Activated CD4-positive, alpha-beta T cell treated with anti-CD3 and anti-CD28 coated beads for 24 hours (primary cell): Measurements from ENCODE around the gene MBTPS1.

ENCODE experiments used
- DNase-seq, 2 donors: peaks; one replicate each; pipeline ENCODE4 v3.0.0-alpha.2; 2020; ENCODE audit warnings: low read depth in 2 of 2

MBTPS1 gene

DNA sequence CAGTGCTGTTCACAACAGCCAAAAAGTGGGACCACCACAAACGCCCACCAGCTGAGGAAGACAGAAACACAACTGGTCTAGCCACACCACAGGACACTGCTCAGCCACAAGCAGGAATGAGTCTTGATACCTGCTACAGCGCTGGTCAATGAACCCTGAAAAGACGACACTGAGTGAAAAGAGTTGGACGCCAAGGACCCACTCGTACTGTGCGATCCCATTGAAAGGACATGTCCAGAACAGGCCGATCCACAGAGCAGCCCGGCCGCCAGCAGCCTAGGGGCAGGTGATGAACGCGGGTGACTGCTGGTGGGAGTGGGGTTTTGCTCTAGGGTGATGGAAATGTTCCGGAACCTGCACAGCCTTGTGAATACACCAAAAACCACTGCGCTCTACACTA lies 63.5 kb downstream of the MBTPS1 start:
- DNase-seq, result no peak

DNA sequence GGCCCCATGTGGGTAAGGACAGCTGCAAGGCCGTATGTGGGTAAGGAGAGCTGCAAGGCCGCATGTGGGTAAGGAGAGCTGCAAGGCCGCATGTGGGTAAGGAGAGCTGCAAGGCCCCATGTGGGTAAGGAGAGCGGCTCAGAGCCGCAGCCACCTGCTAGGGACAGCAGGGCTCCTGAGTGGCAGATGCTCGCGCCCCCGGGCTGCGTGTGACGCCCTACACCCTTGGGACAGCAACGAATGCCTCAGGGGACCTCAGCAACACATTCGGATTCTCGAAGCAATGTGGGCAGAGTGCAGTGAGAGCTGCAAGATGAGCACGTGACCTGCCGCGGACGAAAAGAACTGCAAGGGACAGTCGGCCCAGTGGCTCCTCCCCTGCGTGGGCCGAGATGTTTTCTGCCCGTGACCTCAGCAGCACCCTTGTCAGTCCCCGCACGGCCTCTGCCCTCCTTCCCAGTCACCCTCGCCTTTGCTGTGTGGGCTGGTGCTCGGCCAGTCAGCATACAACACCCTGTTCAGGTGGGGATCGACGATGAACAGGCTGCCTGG lies 64.6 kb downstream of the MBTPS1 start:
- no peak for DNase-seq

DNA sequence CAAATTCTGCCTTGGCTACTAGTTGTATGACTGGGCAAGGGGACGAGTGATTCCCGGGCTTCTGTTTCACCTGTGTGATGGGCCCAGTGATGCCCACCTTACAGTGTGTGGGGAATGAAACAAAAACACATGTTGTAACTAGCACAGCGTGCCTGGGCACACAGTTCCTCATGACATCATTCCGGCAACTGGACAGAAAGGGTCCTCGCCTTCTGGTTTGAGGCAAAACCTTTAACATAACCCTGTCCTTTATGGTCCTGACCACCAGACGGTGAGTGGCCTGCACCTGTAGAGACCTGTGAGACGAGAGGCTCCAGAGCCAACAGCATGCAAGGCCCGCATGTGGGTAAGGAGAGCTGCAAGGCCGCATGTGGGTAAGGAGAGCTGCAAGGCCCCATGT lies 66.4 kb downstream of the MBTPS1 start:
- DNase-seq, result no peak

DNA sequence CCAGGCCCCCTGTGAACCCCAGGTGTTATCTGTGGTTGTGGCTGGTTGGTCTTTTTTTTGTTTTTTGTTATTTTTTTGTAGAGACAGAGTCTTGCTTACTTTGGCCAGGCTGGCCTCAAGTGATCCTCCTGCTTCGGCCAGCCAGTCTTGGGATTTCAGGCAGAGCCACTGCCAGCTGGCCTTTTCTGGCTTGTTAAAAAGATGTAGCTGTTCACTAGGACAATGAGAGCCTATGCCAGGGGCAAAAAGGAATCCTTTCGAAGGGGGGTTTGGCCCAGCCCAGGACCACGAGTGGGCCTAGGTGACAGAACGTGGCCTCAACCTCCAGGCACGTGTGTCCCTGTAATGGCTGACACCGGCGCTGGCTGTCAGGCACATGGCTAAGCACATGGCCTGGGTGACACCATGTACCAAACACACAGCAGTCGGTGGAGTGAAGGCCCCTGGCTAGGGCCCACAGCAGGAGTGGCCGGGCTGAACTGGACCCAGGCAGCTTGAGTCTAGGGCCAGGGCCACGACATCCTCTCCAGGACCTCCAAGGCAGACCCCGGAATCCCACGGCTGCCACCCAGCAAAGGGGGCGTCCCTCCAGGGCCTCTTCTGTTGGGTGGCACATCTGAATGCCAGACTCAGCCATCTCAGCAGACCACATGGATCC lies 67.2 kb downstream of the MBTPS1 start:
- DNase-seq, result no peak

DNA sequence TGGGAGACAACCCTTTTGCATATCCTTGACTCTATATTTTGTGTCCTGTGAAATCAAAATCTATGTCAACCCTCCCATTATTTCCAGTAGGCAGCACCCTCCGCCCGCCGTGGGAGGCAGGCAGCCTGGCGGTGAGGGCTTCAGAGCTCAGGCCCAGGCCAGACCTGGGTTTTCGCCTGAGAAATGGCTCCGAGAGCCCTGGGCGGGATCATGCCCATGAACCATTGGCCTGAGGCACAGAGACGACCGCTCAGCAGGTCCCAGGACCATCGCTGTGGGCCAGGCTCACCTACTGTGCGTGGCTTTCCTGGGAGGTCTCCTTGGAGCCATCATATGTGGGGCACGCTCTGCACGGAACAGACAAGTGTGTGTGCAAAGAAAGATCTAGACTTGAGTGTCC lies 67.9 kb downstream of the MBTPS1 start:
- DNase-seq, result no peak

DNA sequence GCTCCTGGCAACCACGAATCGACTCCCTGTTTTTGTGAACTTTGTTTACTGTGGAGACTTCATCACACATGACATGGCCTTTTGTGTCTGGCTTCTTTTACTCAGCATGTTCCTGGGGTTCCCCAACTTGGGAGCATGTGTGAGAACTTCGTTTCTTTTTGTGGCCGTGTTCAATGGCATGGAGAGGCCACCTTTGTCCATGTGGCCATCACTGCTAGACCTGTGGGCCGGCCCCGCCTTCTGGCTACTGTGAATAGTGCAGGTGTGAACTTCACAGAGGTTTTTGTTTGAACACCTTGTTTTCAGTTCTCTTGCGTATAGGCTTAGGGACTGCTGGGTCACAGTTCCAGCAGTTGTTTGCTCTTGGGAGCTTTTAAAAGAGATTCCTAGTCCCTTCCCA lies 68.5 kb downstream of the MBTPS1 start:
- DNase-seq, result no peak

DNA sequence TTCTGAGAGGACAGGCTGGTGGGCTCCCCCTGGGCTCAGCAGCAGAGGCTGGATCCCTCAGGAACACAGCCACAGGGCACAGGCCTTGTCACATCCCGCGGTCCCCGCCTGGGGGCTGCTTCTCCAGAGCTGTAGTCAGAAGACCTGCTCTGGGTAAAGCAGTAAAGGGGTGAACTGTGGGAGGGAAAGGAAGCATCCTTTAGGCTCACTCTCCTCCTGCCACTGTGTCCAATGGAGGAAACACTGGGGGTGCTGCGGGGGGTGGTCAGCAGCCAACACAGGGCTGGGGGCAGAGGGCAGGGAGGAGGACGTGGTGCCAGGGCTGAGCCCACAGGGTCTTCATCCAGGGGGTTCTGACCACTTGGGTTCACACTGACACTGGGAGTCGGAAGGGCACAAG lies 69.1 kb downstream of the MBTPS1 start:
- no peak for DNase-seq

DNA sequence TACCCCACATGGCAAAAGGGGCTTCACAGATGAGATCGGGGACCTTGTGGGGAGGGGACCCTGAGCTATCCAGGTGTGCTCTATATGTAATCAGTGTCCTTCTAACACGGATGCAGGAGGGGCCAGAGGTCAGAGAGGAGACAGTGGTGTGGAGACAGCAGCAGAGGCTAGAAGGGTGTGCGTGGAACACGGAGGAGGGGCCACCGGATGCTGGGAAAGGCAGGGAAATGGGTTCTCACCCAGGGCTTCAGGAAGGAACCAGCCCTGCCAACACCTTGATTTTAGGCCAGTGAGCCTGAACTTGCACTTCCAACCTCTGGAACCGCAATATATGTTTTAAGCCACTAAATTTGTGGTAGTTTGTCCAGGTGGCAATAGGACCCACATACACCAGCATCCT lies 69.5 kb downstream of the MBTPS1 start:
- no peak for DNase-seq

DNA sequence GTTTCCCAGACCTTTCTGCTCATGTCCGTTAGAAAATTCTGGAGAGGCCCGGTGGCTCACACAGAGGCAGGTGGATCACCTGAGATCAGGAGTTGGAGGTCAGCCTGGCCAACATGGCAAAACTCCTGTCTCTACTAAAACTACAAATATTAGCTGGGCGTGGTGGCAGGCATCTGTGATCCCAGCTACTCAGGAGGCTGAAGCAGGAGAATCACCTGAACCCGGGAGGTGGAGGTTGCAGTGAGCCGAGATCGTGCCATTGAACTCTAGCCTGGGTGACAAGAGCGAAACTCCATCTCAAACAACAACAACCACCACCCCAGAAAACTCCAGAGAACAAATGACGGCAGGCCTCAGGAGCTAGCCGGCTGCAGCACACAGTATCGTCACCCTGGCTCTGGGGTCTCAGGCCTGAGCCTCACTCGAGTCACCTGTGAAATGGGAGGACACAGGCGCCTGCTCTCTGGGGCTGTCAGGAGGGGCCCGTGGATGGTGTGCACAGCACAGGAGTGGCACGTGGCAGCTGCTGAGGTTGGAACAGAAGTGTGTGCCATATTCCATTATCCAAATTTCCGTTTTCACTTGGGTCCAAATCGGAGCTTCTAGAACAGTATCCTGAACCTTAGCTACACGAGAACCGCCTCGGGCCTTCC lies 70.8 kb downstream of the MBTPS1 start:
- no peak for DNase-seq

DNA sequence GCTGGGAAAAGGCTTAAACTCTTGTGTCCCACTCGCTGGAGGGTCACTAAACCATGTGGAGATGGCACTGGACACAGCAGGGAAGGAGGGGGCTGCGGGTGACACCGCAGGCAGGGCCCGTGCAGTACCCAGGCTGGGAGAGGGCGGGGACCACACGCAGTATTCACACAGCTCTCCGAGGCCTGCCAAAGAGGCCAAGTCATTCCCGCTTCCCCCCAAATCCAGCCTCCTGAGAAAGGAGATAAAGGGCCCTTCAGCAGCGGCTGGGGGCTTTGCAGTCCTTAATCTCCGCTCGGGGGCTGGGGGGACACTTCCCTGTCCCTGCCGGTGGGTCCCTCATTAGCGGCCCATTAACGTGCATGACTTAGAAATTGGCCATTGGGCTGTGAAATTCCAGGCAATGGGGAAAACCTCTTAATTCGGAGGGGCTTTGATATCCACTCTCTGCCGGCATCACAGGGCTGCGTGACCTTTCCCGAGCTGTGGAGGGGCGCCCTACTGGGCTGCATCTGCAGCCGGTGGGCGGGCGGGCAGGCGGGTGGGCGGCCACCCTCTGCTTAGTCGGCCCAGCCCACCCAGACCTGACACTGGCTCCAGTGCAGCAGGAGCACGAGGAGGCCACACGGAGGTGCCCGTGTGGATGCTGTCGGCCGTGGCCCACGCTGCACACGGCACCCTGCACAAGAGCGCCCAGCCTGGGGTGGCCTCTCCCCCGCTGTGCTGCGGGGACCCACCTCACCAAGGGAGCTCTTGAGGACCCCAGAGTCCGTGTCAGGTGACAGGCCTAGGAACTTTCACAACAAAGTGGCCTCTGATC lies 71.5 kb downstream of the MBTPS1 start:
- DNase-seq, result no peak

DNA sequence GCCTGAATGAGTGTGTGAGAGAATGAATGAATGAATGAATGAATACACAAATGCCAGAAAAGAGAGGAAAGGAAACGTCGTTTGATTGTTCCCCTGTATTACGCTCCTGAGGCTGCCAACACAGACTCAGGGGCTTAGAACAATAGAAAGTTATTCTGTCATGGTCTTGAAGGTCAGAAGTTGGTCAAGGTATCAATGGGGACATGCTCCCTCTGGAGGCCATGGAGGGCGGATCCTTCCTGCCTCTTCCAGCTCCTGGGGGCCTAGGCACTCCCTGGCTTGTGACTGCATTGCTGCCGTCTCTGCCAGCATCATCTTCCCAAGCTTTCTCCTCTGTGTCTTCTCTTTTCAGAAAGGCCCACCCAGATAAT lies 72.6 kb downstream of the MBTPS1 start:
- DNase-seq, result no peak

DNA sequence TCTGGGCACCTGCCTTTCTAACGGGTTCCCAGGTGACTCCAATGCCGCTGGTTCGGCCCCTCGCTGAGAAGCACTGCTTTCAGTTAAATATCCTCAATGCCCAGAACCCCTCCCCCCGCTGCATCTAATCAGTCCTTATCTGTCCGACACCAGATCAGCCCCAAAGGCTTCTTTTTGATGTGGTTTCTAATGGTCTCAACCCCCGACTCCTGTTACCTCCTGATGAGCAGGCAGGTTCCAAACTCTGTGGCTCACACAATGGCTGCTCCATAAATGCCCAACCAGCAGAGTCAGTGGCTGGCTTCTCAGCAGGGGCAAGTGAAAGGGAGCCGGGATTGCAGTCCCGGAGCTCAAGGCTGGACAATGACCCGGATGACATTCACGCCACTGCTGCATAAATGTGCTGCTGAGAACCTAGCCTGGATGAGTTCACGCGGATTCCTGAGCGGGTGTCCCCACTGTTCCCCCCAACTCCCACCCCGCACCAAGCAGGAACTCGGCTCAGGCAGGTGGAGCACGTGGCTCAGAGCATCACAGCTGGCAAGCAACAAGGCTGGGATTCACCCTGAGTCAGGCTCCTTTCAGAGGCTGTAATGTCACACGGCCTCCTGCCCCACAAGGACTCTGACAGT lies 73.1 kb downstream of the MBTPS1 start:
- no peak for DNase-seq

DNA sequence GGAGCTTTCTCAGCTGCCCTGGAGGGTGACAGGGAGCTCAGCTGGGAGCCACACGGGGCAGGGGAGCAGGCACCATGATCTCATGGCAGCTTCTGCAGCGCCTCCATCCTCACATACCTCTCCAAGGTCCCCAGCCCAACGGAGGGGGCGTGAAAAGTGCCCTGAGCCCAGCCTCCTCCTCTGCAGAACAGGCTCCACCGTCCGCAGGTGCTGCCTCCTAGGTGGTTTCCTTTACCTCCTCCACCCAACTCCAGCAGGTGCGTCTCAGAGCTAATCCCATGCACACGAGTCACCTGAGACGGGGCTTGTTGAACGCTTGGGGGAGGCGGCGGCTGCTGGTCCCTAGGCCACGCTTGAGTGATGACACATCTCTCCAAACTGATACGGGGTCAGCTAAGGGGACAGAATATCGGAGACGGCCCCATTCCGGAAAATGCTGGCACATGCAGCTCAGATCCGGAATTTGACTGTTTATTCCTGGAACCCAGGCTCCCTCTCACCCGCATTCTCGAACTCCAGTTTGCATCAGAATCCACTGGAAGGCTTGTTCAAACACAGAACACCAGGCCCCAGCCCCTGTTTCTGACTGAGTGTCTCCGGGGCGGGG lies 73.8 kb downstream of the MBTPS1 start:
- no peak for DNase-seq

DNA sequence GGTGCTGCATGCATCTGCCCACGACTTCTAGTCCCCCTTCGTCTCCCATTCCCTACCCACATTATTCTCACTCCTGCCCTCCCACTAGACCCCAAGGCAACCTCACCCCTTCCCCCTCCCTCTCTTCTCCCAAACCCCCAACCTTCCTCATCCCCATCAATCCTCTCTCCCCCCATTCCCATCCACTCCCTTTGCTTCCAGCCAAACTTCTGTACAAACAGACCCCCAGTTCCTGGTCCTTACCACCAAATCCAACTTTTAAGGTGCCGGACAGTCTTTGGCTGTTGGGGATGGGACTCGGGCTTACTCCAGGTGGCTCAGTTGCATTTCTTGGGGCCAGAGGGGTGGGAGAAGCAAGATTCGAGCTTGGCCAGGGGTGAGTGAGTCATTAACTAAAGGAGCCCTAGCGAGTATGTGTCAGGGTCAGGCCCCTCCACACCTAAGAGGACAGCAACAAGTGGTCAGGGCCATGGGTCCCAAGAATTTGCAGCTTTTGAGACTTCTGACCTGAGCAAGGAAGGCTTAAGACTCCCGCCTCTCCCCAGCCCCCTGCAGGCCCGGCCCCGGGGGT lies 74.3 kb downstream of the MBTPS1 start, which contains the start of gene SLC38A8:
Gene SLC38A8, minus strand, starts transcription at position 488 of the 571 bp plus-strand sequence. CDS start 638 bp downstream, outside the sequence.
- no peak for DNase-seq

DNA sequence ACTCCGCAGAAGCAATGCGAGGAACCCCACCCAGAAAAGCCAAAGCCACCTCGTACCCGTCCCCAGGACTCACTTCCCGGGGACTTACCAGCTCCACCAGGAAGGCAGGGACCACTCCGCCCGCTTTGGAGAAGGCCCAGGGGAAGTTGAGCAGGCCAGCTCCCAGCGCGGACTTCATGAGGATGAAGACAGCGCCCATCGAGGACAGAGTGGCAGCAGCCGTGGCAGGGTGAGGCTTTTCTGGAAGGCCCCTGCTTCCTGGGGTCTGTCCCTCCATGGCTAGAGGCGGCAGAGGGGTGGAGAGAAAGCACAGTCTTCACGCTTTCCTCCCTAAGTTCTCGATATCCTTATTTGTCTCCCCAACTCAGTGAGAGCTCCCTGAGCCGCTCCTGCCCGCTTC lies 74.9 kb downstream of the MBTPS1 start:
- no peak for DNase-seq

DNA sequence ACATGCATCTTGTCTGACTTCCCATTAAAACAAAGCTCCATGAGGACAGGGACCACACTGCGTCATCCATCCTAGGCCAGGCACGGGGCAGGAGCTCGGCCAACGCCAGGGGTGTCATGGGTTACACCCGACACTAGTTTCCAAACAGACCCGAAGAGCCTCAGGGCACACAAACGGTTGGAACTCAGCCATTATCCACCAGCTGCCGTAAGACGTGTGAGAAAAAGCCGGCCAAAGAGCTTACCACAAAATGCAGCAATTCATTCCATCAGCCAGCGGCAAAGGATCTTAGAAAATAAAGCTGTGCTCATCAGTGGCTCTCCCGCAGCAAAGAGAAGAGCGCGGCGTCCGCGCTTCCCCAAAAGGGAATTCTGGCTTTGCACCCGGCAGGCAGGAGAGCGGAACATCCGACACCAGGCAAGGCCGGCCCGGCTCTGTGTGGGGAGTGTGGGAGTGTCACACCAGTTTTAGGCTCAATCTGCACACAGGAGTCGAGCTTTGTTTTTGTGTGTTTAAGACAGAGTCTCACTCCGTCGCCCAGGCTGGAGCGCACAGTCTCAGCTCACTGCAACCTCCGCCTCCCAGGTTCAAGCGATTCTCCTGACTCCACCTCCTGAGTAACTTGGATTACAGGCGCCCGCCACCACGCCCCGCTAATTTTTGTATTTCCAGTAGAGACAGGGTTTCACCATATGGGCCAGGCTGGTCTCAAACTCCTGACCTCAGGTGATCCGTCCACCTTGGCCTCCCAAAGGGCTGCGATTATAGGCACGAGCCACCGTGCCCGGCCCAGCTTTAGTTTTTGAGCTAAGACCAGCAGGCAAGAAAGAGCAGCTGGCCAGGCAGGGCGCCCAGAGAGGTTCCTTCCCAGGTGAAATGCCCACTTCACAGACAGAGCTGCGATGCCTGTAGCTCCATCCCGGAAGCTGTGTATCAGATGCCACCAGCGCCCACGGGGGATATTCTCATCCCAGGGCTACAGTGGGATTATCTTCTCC lies 75.6 kb downstream of the MBTPS1 start:
- DNase-seq, result no peak

DNA sequence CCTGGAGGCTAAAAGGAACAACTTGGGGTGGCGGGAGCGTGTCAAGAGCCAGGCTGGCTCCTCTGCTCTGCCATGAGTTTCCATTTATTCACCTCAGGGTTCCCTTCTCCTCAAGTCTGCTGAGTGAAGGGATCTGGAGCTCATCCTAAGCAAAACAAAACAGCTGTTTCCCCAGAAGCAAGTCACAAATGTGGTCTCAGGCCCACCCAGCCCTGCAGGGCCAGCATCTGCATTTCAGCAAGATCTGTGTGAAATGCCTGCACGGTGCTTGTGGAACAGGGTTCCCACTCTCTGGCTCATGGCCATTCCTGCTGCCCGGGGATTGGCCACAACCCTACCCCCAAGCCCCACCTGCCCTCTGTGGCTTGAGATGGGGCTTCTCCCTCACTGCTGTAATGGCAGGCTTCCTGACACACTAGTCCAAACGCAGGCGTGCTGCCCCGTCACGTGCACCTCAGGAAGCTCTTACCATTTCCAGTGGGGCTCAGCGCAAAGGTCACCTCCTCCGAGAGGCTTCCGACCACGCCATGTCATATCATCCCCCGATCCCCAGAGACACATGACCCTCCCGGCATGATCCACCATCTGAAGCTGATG lies 76.4 kb downstream of the MBTPS1 start:
- no peak for DNase-seq

DNA sequence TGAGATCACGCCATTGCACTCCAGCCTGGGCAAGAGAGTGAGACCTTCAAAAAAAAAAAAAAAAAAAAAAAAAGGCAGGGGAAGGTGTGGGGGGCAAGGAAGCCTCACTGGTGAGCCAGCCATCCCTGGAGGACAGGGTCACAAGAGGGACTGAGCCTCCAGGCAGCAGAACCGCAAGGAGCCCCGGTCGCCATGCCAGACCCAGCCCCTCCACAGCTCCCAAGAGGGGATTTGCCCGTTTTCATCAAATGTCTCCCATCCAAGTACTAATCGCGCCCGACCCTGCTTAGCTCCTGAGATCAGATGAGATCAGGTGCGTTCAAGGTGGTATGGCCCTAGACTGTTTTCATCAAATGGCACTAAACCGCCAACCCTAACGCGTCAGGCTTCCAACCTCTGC lies 77.0 kb downstream of the MBTPS1 start:
- DNase-seq, result no peak

DNA sequence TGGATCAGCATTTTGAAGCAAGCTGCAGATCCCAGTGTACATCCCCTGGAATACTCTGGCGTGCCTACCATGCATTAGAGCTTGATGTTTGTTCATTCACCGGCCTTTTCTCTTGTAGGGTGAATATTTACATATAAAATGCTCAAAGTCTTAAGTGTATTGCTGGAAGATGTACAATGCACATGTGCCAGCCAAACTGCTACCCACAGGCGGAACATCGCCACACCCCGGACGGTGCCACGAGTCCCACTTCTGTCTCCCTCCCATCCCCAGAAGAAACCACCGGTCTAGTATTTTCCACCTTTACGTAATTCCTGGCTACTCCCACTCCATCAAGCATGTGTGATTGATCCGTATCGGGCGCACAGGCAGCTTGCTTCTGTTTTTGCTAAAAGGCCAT lies 78.3 kb downstream of the MBTPS1 start:
- DNase-seq, result no peak

DNA sequence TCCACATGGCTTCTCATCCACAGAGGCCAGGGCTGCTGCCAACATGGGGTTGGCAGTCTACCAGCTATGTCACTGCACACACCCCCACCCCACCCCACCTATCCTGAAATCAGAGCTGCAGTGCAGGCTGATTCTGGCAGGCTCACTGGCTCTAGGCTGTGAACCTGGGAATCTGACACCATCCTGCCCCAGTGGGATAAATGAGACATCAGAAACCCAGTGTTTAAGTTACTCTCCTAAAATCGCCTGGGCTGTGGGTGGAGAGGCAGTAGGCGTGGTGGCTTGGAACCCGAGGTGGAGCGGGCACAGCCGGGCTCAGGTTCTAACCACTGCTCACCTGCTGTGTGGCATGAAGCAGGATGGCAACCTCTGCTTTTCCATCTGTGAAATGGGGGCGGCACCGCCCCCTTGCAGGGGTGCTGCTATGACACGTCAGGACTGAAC lies 79.7 kb downstream of the MBTPS1 start:
- DNase-seq, result no peak
